Measurements from ENCODE around the gene RPL14. TPM values are rescaled to one million over a fixed set of nuclear protein-coding genes. Genes with fewer than 3 reads are reported as not detected.

Gene RPL14
- total and polyA plus RNA-seq, 2 donors (not counting 3 experiments of a cell fraction or from before 2014, with no cell fraction given) = 961 to 1,947 TPM

DNA sequence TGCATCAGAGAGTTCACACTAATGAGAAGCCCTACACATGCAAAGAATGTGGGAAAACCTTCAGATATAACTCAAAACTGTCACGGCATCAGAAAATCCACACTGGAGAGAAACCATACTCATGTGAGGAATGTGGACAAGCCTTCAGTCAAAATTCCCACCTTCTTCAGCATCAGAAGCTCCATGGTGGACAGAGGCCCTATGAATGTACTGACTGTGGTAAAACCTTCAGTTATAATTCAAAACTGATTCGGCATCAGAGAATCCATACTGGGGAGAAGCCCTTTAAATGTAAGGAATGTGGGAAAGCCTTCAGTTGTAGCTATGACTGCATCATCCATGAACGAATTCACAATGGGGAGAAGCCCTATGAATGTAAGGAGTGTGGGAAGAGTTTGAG lies 30.0 kb downstream of the RPL14 start:
- FAIRE-seq = no peak
- no peaks in the 10 kb centered on the region for H3K4me1 ChIP-seq (ENCODE audit: control insufficient read depth, extremely low read depth, insufficient read depth, low read length)
- TF ChIP-seq GATA2 (IDR thresholded peaks at IDR 0.05; ENCODE audit: insufficient read depth, insufficient read length, low read depth, low read length) (no peak), MYC (IDR thresholded peaks at IDR 0.05; ENCODE audit: low read depth, low read length) (no peak), JUN (IDR thresholded peaks at IDR 0.05; ENCODE audit: borderline replicate concordance, insufficient read depth, insufficient read length, low read depth) (no peak), FOS (IDR thresholded peaks at IDR 0.05; ENCODE audit: borderline replicate concordance, insufficient read depth, low read length) (no peak), POLR2AphosphoS5 (IDR thresholded peaks at IDR 0.05; ENCODE audit: insufficient read depth, low read depth, low read length) (no peak), POLR2A (IDR thresholded peaks at IDR 0.05; ENCODE audit: low read depth, low read length) (no peak)
- TF ChIP-seq, protein P1, sequence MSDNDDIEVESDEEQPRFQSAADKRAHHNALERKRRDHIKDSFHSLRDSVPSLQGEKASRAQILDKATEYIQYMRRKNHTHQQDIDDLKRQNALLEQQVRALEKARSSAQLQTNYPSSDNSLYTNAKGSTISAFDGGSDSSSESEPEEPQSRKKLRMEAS (IDR thresholded peaks at IDR 0.05; ENCODE audit: insufficient read depth, insufficient read length) = no peak
- TF ChIP-seq, protein P2, sequence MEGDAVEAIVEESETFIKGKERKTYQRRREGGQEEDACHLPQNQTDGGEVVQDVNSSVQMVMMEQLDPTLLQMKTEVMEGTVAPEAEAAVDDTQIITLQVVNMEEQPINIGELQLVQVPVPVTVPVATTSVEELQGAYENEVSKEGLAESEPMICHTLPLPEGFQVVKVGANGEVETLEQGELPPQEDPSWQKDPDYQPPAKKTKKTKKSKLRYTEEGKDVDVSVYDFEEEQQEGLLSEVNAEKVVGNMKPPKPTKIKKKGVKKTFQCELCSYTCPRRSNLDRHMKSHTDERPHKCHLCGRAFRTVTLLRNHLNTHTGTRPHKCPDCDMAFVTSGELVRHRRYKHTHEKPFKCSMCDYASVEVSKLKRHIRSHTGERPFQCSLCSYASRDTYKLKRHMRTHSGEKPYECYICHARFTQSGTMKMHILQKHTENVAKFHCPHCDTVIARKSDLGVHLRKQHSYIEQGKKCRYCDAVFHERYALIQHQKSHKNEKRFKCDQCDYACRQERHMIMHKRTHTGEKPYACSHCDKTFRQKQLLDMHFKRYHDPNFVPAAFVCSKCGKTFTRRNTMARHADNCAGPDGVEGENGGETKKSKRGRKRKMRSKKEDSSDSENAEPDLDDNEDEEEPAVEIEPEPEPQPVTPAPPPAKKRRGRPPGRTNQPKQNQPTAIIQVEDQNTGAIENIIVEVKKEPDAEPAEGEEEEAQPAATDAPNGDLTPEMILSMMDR (IDR thresholded peaks at IDR 0.05; ENCODE audit: extremely low read depth in 1 of 2, insufficient read depth in 1 of 2, low read depth in 1 of 2, low read length in 2 of 2) = no peak
- CTCF ChIA-PET = interaction anchor here (0.7 kb wide), 1 partner anchor 319 kb away, joined by 3 read pairs; no protein-coding TSS in a partner anchor
- no peak overlapping the region for H3K4me3 ChIP-seq (replicated peaks in 1 of 3; ENCODE audit: insufficient read depth in 1 of 3, low read depth in 1 of 3, low read length in 3 of 3)
- no peaks in the 10 kb centered on the region for H4K20me1 ChIP-seq (replicated peaks; ENCODE audit: control insufficient read depth, extremely low read depth, insufficient read depth, low read length)
- no peak overlapping the region for H3K9ac ChIP-seq (replicated peaks; ENCODE audit: extremely low read depth, insufficient read depth, low read length)
- POLR2A ChIA-PET = no interaction called here
- no TSS peak for BruUV-seq (replicated peaks)
- H2AFZ ChIP-seq (ENCODE audit: low read depth, low read length) = no peak overlapping the region
- peaks cover 6% of the 10 kb centered on the region for H3K9me3 ChIP-seq (replicated peaks; ENCODE audit: control insufficient read depth, insufficient read depth, low read length)
- H3K79me2 ChIP-seq (ENCODE audit: control insufficient read depth, insufficient read depth, low read length) = no peaks in the 10 kb centered on the region
- dilution Hi-C loops (cut with MboI; ENCODE audit: extremely low pct_ligation_motif_present, low sequenced_read_pairs) (no loop called here), intact Hi-C loops (cut with micrococcal nuclease) (no loop called here)
- no peaks in the 10 kb centered on the region for H3K27me3 ChIP-seq (ENCODE audit: control insufficient read depth in 2 of 2, insufficient read depth in 2 of 2, low read length in 2 of 2)
- no peak overlapping the region for H3K4me2 ChIP-seq (ENCODE audit: insufficient read depth, low read length)
- DNase-seq (ENCODE audit: low read depth, low spot score) = no peak
- H3K9me1 ChIP-seq (replicated peaks; ENCODE audit: control insufficient read depth, extremely low read depth, insufficient read depth, low read length) = no peaks in the 10 kb centered on the region
- no peak overlapping the region for H3K27ac ChIP-seq (ENCODE audit: insufficient read depth, low read depth, low read length)
- peaks cover 0 to 14% of the 10 kb centered on the region in 2 experiments for H3K36me3 ChIP-seq (ENCODE audit: control insufficient read depth in 2 of 2, extremely low read depth in 1 of 2, insufficient read depth in 2 of 2, low read length in 2 of 2)
